MM.1S (cell line): ENCODE data around the gene TNPO3.
"Not testable (repeated sequence)": the region's sequence is repeated elsewhere in the genome, so short reads cannot be mapped to it uniquely, and the experiment has no call there.

Source experiments
- DNase-seq: peaks from one replicate; pipeline ENCODE4 v3.0.0-alpha.2; 2015
- H2AFZ ChIP-seq: fragments of 300-600 bp; sonication (generic); 2 replicates; pipeline ENCODE4 v1.6.0; 2016; ENCODE audit warnings: antibody characterized with exemption, low read length
- H3F3A ChIP-seq: fragments of 300-600 bp; sonication (generic); 2 replicates; pipeline ENCODE4 v1.6.1; 2016; ENCODE audit warnings: mild to moderate bottlenecking, antibody characterized with exemption, low read length, moderate library complexity, mixed read lengths; ENCODE audit not compliant: insufficient read depth
- H3K27ac ChIP-seq: fragments of 300-600 bp; sonication (generic); 2 replicates; pipeline ENCODE4 v1.5.1; 2016; ENCODE audit warnings: mild to moderate bottlenecking, low read length
- H3K27me3 ChIP-seq: fragments of 300-600 bp; sonication (generic); replicated peaks from 2 replicates; pipeline ENCODE4 v1.6.0; 2016; ENCODE audit warnings: low read length; ENCODE audit not compliant: insufficient read depth
- H3K36me3 ChIP-seq: fragments of 300-600 bp; sonication (generic); replicated peaks from 2 replicates; pipeline ENCODE4 v1.6.1; 2016; ENCODE audit warnings: mild to moderate bottlenecking, low read length, mixed read lengths; ENCODE audit not compliant: insufficient read depth
- H3K4me1 ChIP-seq: fragments of 300-600 bp; sonication (generic); 2 replicates; pipeline ENCODE4 v1.6.1; 2016; ENCODE audit warnings: low read length, mixed read lengths
- H3K4me2 ChIP-seq: fragments of 300-600 bp; sonication (generic); 2 replicates; pipeline ENCODE4 v1.6.0; 2016; ENCODE audit warnings: low read depth, low read length
- H3K4me3 ChIP-seq: fragments of 300-600 bp; sonication (generic); 2 replicates; pipeline ENCODE4 v1.5.1; 2016; ENCODE audit warnings: low read length, mixed read lengths
- H3K79me2 ChIP-seq: fragments of 300-600 bp; sonication (generic); 2 replicates; pipeline ENCODE4 v1.6.1; 2016; ENCODE audit warnings: mixed run types, low read length, mixed read lengths
- H3K9ac ChIP-seq: fragments of 300-600 bp; sonication (generic); 2 replicates; pipeline ENCODE4 v1.6.1; 2016; ENCODE audit warnings: low read length, mixed read lengths
- H3K9me2 ChIP-seq: fragments of 300-600 bp; sonication (generic); replicated peaks from 2 replicates; pipeline ENCODE4 v1.6.1; 2016; ENCODE audit warnings: mild to moderate bottlenecking, low read length, mixed read lengths; ENCODE audit not compliant: insufficient read depth
- H3K9me3 ChIP-seq: fragments of 300-600 bp; sonication (generic); replicated peaks from 2 replicates; pipeline ENCODE4 v1.6.1; 2016; ENCODE audit warnings: mild to moderate bottlenecking, low read length, mixed read lengths; ENCODE audit not compliant: insufficient read depth
- H4K20me1 ChIP-seq: fragments of 300-600 bp; sonication (generic); 2 replicates; pipeline ENCODE4 v1.6.1; 2016; ENCODE audit warnings: mild to moderate bottlenecking, low read length, moderate library complexity, mixed read lengths; ENCODE audit not compliant: insufficient read depth
- CTCF ChIP-seq: fragments of 300-600 bp; sonication (generic); IDR thresholded peaks from 2 replicates; pipeline ENCODE4 v1.5.1; 2016; ENCODE audit warnings: antibody characterized with exemption, low read length, mixed read lengths
- EZH2 ChIP-seq: fragments of 300-600 bp; sonication (generic); optimal IDR thresholded peaks from 2 replicates; pipeline ENCODE3; 2017; ENCODE audit warnings: low read depth, mild to moderate bottlenecking, antibody characterized with exemption, low read length, mixed read lengths
- EZH2phosphoT487 ChIP-seq: fragments of 300-600 bp; sonication (generic); IDR thresholded peaks from 2 replicates; pipeline ENCODE4 v1.6.1; 2018; ENCODE audit warnings: antibody characterized with exemption, low read length

The TNPO3 gene

GRCh38 chr7:129067943-129068548, 13.1 kb upstream of the TNPO3 start:
- no peak overlapping the region for H3K27ac ChIP-seq
- H3F3A ChIP-seq: 0 out of 2 replicates have a peak, but pooled peaks cover 3% of the 10 kb centered on the region
- H3K4me2 ChIP-seq: no peak overlapping the region
- peaks cover 10% of the 10 kb centered on the region for H3K4me1 ChIP-seq
- H2AFZ ChIP-seq: no peak overlapping the region
- no peak overlapping the region for H3K4me3 ChIP-seq
- H3K27me3 ChIP-seq: no peaks in the 10 kb centered on the region
- TF ChIP-seq EZH2phosphoT487: no peak
- no peak for TF ChIP-seq CTCF
- TF ChIP-seq EZH2: no peak
- no peaks in the 10 kb centered on the region for H3K9me2 ChIP-seq
- H3K36me3 ChIP-seq: no peaks in the 10 kb centered on the region
- no peak for DNase-seq
- no peak overlapping the region for H3K9ac ChIP-seq
- H4K20me1 ChIP-seq: no peaks in the 10 kb centered on the region
- H3K9me3 ChIP-seq: no peaks in the 10 kb centered on the region
- H3K79me2 ChIP-seq: no peaks in the 10 kb centered on the region

GRCh38 chr7:129067132-129067561, 12.2 kb upstream of the TNPO3 start:
- not testable (repeated sequence) for H3K9me3 ChIP-seq, H3K27me3 ChIP-seq, H3K4me2 ChIP-seq, H3K9ac ChIP-seq, H4K20me1 ChIP-seq, H3K4me3 ChIP-seq, DNase-seq, H3F3A ChIP-seq, H3K4me1 ChIP-seq, H2AFZ ChIP-seq, H3K36me3 ChIP-seq, H3K27ac ChIP-seq, H3K9me2 ChIP-seq, H3K79me2 ChIP-seq

GRCh38 chr7:129066290-129067131, 11.6 kb upstream of the TNPO3 start:
- Histone ChIP-seq H3F3A (no peaks in the 10 kb centered on the region), H3K27me3 (no peaks in the 10 kb centered on the region), H3K4me1 (no peaks in the 10 kb centered on the region), H3K9me3 (no peaks in the 10 kb centered on the region), H3K9me2 (no peaks in the 10 kb centered on the region), H3K27ac (no peak overlapping the region), H2AFZ (no peak overlapping the region), H3K9ac (no peak overlapping the region), H3K79me2 (no peaks in the 10 kb centered on the region), H4K20me1 (no peaks in the 10 kb centered on the region), H3K4me2 (no peak overlapping the region), H3K4me3 (no peak overlapping the region), H3K36me3 (no peaks in the 10 kb centered on the region)
- TF ChIP-seq EZH2 (no peak), EZH2phosphoT487 (no peak), CTCF (no peak)
- DNase-seq: no peak
